NOMO-1 treated with DMSO at 0.1 percent for 48 hours (cell line): ENCODE results near the gene DMAC1.
A peak's percentile ranks its signal among the peaks of the same experiment; 100 is the strongest.

ENCODE experiments used
- DNase-seq: peaks from one replicate; lab custom pipeline; 2025; ENCODE audit not compliant: unreplicated experiment; lab: John Stamatoyannopoulos, UW

DMAC1 gene

DNA sequence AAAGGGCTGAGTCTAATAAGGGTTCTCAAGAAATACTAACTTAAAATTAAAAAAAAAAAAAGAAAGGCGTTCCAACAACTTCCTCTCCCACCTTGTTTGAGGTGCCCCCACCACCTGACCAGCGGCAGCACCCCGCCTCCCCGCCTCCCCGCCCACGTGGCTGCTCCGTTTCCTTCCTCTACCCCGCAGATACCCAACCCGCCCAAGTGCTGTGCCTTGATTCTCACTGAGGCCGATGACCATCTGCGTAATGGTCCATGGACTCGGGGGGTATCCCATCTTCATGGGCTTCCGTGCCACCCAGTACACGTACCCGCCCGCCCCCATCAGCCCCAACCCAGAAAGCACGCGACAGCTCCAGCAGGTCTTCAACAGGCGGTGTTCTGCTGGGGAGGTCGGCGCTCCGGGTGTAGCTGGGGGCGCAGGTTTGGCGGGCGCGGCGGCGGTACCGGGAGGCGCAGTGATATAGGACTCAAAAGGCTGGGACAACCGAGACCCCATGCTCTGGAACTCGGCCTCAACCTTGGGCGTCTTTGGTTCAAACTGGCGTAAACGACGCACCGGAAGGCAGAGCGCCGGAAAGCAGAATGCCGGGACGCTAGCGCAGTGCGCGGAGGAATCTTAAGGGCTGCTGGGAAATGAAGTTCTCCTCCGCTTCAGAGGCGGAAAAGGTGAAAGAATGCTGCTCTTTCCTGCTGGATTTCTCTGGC, at the start of gene DMAC1:
DMAC1 (minus strand) TSS at position 545 of the 710 bp plus-strand sequence; CDS start at position 501, 44 bp downstream.
- peak; percentile 43 for DNase-seq

GRCh38 chr9:7849362-7849761, 49.8 kb upstream of the DMAC1 start:
- DNase-seq, result no peak

DNA sequence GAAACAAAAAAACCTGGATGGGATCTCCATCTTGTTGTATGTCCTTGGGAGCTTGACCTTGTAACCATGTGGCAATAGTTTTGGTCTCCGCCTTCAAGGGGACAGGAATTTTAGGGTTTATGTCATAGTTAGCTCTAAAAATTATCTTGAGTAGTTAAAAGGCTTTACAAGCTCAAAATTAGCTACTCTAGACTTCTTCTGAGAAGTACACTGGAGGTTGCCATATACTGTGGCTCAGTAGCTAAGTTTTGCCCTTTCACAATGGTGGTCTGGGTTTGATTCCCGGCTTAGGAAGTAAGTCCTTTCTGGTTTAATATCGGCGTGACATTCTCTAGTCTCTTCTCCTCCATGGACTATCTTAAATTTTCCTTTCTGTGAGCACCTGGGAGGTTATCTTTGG, 48.9 kb upstream of the DMAC1 start:
- no peak for DNase-seq

DNA sequence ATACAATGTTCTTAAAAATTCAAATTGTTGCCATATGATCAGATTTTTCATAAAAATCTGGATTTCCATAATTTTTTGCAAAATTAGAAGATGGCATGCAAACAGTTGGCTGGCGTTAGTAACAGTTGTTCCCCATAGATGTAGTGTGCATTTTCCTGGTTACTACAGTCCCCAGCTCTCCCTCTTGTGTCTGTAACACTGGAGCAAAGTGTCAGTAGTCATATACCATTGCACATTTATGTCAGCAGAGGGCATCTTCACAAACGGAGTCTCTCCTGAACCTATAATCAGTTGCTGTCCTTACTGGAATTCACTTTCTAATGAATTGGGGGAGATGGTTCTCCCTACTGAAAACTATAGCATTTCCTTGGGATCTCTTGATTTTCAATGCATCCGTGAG, 44.7 kb upstream of the DMAC1 start:
- DNase-seq, result no peak

DNA sequence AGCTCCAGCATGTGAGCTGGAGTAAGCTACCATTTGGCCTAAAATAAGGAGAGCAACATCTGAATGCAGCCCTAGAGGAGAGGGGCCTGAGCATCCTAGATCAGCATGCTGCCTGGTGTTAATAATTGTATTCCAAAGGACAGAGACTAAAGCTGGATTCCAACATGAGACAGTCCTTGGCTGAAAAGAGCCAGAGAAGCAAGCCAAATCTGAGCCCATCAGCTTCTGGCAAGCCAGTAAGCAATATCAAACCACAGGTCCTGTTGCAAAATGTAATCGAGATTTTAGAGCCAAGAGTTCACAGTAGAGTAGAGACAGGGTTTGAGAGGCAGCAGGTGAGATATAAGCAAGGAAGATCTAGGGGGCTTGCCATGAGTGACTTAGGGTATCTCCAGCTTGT, 42.3 kb upstream of the DMAC1 start:
- no peak for DNase-seq

DNA sequence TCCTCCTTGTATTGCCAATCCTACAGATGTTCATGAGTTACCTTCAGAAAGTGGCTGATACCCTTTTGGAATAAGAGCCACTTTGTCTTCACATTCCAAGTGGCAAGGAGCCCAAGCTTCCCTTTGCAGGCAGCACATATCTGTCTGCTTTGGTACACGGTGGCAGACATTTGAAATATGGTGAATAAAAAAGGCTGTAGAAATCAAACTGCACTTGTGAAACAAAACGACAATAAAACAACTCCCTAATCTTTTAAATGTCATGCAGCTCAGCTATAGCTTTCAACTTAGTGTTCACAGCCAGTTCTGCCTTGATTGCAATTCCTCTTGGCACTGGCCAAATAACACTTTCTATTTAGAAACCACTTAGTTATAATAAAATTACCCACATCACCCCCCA, 35.0 kb upstream of the DMAC1 start:
- no peak for DNase-seq

DNA sequence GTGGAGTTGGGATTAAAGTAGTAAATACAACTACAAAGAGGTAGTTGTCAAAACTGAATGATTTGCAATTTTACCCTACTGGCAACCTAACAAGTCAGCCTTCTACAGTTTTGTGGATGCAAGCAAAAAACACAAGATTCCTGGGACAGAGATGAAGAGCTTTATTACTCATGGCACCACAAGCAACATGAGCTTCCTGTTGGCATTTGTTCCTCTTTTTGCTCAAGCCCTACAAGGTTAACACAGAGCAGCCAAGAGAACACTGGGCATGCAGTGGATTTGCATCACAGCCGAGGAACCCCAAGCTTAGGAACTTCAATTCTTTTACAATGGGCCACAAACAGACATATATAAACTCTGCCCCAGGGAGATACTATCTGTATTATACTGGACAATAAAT, 28.8 kb upstream of the DMAC1 start:
- no peak for DNase-seq

DNA sequence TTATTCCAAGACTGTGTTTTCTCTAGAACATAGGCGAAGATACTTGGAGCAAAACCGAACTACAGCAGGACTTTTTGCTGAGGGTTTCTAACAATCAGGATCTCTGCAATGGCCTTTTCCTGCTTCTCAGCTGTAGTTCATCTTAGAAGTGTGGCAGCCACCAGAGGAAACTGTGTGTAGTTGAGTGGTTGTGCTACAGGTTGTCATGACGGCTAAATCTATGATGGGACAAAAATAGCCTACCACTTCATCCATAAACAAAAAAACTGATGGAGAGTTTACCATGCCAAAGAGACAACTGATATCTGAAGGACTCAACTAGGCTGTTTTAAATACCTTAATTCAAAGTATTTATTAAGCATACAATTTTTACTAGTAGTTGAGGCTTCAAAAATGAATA, 28.2 kb upstream of the DMAC1 start:
- no peak for DNase-seq

DNA sequence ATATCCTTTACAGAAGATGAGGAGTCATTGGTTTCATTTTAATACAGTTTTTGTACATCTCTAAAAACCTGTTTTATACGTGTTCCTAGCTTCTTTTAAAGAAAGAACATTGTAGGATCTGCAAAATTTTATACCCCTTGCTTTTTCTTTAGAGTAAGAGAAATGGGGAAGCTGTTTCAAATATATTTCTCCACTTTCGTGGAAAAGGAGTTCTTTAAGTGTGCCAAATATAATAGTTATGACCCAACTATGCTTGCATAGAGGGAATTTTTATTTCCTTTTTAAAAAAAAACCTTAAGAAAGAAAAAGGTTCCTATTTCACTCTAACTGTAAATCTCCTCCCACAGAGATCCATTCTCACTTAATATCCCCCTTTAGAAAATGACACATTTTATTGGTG, 27.5 kb upstream of the DMAC1 start:
- no peak for DNase-seq

- DNase-seq, result no peak
These were observed 24.1 kb upstream of the DMAC1 start for GRCh38 chr9:7823651-7824050.

DNA sequence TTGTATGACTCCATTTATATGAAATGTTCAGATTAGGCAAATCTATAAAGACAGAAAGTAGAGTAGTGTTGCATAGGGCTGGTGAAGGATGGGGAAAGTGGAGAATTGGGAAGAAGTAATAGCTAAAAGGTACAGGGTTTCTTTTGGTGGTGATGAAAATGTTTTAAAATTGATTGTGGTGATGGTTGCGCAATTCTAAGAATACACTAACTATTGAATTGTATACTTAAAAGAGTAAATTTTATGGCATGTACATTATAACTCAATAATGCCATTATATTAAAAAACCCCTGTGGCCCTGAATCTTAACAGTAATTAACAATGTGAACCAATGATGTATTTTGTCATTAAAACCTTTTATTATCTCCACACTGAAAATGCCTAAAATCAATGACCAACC, 20.4 kb upstream of the DMAC1 start:
- DNase-seq, result no peak

GRCh38 chr9:7816021-7816420, 16.4 kb upstream of the DMAC1 start:
- DNase-seq, result no peak

DNA sequence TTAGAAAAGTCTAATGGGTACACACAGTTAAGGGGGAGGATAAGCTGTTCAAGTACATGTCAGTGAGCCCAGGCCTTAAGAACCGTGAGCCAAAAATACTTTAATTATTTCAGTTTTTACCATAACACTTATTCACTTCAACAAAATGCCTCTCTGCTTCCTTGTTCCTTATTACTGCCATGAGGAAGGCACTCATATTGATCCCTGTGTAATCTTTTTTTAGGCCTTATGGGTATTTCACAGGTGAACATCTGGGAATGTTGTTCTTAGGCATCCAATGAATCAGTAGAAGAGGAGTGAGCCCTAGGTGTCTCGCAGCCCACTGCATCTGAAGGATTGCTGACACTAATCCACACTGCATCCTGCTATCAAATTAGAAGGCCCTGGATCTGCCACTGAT, 13.5 kb upstream of the DMAC1 start:
- no peak for DNase-seq

DNA sequence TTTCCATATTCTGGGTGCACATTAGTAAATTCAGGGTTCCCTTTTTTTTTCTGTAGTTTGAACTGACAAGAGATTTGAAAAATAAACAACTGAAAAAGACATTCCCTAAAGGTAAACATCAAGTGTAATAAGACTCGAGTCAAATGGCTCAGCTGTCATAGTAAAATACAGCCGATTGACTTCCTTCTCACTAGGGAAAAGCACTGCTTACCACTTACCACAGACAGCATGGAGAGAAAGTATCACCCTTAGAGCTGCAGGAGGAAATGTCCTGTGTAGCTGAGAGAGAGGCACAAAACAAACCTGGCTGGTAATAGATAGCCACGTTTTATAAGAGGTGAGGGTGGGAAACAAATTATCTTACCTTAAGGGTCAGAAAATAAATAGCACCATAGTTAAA, 12.1 kb upstream of the DMAC1 start:
- no peak for DNase-seq

GRCh38 chr9:7802666-7803065, 3.1 kb upstream of the DMAC1 start:
- no peak for DNase-seq

GRCh38 chr9:7799944-7800285, 337 bp upstream of the DMAC1 start:
- DNase-seq, result no peak

- no peak for DNase-seq
These were observed 5.4 kb downstream of the DMAC1 start for GRCh38 chr9:7794196-7794595.

- DNase-seq, result no peak
These were observed 8.2 kb downstream of the DMAC1 start for GRCh38 chr9:7791394-7791793.

DNA sequence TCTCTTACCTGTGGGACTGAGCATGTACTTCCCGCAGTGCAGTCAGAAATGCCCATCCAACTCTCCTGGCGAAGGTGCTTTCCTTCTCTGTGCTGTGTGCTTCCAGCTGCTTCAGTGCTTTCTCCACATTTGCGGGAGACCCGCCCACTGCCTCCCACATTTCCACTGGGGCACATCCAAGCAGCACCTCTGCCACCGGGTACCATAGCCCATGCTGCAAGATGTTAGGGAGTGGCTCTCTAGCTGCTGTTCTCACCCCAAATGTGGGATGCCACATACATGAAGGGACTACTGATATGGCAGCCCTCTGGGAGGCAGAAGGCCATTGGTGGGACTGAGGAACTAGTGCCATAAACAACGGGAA, 8.8 kb downstream of the DMAC1 start:
- no peak for DNase-seq

- no peak for DNase-seq
These were observed 9.4 kb downstream of the DMAC1 start for GRCh38 chr9:7790022-7790818.

DNA sequence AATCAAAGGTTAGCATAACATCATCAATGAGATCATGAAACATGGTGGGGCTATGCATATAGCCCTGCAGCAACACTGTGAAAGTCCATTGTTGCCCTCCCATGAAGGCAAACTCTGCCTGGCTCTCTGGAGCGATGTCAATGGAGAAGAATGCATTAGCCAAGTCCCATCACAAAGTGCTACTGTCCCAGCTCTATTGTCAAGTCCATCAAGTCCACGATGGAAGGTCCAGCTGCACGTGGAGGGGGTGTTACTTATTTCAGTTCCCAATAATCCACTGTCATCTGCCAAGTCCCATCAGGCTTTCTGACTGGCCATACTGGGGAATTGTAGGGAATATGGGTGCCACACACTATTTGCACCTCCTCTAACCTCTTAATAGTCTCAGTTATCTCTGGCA, 10.8 kb downstream of the DMAC1 start:
- DNase-seq, result no peak

- no peak for DNase-seq
These were observed 13.8 kb downstream of the DMAC1 start for GRCh38 chr9:7785813-7786212.

GRCh38 chr9:7784472-7784871, 15.1 kb downstream of the DMAC1 start:
- no peak for DNase-seq
